Ishikawa (cell line): ENCODE measurements around the gene TOMM7.

Experiments used
- CEBPB ChIP-seq: IDR thresholded peaks from 2 replicates; pipeline ENCODE4 v1.6.1; 2012
- CREB1 ChIP-seq: IDR thresholded peaks from 2 replicates; pipeline ENCODE4 v1.6.1; 2012; ENCODE audit warnings: low read depth
- EGR1 ChIP-seq: IDR thresholded peaks from 2 replicates; pipeline ENCODE4 v1.6.1; 2012
- EP300 ChIP-seq: IDR thresholded peaks from 2 replicates; pipeline ENCODE4 v1.6.1; 2012; ENCODE audit warnings: borderline replicate concordance
- RAD21 ChIP-seq: IDR thresholded peaks from 2 replicates; pipeline ENCODE4 v1.6.1; 2012; ENCODE audit warnings: low read depth
- TAF1 ChIP-seq: IDR thresholded peaks from 2 replicates; pipeline ENCODE4 v1.6.1; 2012; ENCODE audit warnings: low read depth, mild to moderate bottlenecking
- TCF12 ChIP-seq: IDR thresholded peaks from 2 replicates; pipeline ENCODE4 v1.6.1; 2012; ENCODE audit warnings: low read depth
- YY1 ChIP-seq: IDR thresholded peaks from 2 replicates; pipeline ENCODE4 v1.6.1; 2012; ENCODE audit warnings: low read depth
- ZBTB7A ChIP-seq: IDR thresholded peaks from 2 replicates; pipeline ENCODE4 v1.6.1; 2012; ENCODE audit warnings: low read depth
- TF ChIP-seq, protein P1 (sequence below): IDR thresholded peaks from 2 replicates; pipeline ENCODE4 v1.6.1; 2012
- TF ChIP-seq, protein P2 (sequence below): IDR thresholded peaks from 2 replicates; pipeline ENCODE4 v1.6.1; 2012

DNA sequence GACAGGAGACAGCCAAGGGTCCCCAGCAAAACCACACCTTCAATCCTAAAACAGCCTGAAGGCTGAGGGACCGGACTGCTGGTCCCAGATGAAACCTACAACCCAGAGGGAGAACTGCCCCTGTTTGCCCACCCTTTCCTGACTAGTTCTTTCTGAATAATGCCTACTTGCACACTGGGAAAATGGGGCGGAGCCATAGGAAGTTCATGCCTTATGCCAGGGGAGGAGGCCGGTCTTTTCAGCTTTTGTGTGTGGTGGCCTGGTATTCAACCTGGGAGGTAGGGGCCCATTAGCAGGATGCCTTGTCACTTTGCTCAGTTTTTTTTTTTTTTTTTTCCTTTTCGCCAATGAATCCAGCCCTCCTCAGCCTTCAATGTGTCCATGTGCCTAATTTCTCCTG lies 20.7 kb downstream of the TOMM7 start:
- TF ChIP-seq EP300, result no peak
- no peak for TF ChIP-seq CREB1
- TF ChIP-seq, protein P1, sequence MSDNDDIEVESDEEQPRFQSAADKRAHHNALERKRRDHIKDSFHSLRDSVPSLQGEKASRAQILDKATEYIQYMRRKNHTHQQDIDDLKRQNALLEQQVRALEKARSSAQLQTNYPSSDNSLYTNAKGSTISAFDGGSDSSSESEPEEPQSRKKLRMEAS, result no peak
- no peak for TF ChIP-seq YY1
- TF ChIP-seq RAD21, result no peak
- TF ChIP-seq, protein P2, sequence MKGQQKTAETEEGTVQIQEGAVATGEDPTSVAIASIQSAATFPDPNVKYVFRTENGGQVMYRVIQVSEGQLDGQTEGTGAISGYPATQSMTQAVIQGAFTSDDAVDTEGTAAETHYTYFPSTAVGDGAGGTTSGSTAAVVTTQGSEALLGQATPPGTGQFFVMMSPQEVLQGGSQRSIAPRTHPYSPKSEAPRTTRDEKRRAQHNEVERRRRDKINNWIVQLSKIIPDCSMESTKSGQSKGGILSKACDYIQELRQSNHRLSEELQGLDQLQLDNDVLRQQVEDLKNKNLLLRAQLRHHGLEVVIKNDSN, result no peak
- TF ChIP-seq EGR1, result no peak
- no peak for TF ChIP-seq ZBTB7A
- no peak for TF ChIP-seq TCF12
- TF ChIP-seq TAF1, result no peak
- no peak for TF ChIP-seq CEBPB
